HG03159 (cell line): ENCODE results near the gene GNL2.
"Not testable (repeated sequence)": the region's sequence is repeated elsewhere in the genome, so short reads cannot be mapped to it uniquely, and the experiment has no call there.

Source experiments
- ATAC-seq: cut with Tn5 transposase; IDR thresholded peaks from one replicate; pipeline ENCODE4 v1.9.1; 2021; ENCODE audit warnings: mild to moderate bottlenecking, moderate library complexity; ENCODE audit not compliant: unreplicated experiment

Gene GNL2

DNA sequence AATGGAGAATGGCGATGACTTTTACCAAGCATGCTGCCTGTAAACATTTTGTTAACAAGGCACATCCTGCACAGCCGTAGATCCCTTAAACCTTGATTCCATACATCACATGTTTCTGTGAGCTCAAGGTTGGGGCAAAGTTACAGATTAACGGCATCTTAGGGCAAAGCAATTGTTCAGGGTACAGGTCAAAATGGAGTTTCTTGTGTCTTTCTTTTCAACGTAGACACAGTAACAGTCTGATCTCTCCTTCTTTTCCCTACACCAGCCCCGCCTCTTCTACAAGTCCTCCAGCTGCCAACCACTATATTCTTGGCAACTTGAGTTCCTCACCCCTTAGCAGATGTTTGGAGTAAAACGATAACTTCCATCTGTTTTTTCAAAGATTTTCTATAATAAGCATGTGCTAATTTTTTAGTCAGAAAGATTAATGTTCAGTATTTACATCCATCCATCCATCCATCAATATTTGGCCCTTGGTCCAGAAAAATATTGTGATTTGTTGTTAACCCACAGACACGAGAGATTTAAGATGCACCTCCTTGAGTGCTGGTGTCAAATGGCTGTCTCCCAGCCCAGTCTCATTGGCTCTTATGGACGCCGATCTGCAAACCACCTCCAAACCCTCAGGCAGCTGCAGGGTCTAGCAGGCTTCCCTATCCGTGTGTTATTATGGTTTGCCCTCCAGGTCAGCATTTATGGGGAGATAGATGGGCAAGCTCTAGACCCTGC lies 35.2 kb downstream of the GNL2 start:
- ATAC-seq: no peak

GRCh38 chr1:37559957-37560379 lies 35.8 kb downstream of the GNL2 start:
- ATAC-seq: not testable (repeated sequence)

- ATAC-seq: no peak
Observed at GRCh38 chr1:37559080-37559479, 36.7 kb downstream of the GNL2 start.

GRCh38 chr1:37558411-37558810 lies 37.3 kb downstream of the GNL2 start:
- ATAC-seq: no peak

DNA sequence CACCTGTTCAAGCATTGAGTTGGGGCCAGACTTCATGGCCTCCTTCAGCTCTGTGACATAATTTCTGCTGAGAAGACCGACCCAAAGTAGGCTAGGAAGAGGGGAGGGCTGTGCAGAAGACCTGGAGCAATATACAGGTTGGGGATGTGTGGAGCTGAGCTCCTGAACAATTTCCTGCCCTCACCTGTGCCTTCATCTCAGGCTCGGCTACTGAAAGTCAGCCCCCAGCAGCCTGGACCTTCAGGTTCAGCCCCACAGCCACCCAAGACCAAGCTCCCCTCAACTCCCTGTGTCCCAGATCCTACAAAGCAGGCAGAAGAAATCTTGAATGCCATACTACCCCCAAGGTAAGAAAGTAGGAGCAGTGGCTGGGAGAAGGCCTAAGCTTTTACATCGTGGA lies 38.3 kb downstream of the GNL2 start:
- ATAC-seq: no peak

GRCh38 chr1:37556712-37557196 lies 39.0 kb downstream of the GNL2 start, which contains the start of gene DNALI1:
DNALI1 (plus strand) TSS chr1:37556940; CDS start chr1:37556995, 55 bp downstream.
- no peak for ATAC-seq

DNA sequence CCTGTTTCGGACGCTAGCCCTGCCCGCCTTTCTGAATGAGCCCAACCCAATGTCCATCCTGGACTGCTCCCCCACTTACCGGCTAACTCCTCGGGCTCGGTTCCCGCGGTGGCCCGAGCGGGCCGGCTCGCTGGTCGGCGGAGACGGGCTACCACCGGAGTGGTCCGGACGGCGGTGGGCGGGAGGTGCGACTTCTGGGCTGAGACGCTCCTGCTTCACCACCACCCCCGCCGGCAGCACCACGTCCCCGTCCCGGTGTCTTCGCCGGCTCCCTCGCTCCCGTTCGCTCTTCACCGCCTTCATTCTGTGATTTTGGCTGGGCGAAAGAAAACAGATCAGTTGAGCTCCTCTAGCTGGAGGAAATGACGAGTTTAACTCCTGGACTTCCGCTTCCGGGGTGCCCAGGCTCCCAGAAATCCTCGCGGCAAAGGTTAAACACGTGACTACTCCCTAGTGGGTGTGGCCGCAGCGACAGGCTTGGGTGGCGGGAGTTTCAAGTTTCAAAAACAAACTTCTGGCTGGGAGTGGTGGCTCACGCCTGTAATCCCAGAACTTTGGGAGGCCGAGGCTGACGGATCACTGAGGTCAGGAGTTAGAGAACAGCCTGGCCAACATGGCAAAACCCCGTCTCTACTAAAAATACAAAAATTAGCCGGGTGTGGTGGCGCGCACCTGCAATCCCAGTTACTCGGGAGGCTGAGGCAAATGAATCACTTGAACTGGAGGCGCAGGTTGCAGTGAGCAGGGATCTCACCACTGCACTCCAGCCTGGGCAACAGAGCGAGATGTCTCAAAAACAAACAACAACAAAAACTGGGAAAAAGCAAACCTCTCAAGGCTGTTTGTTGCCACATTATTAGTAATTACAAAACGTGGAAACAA lies 41.6 kb downstream of the GNL2 start, which contains the start of gene SNIP1:
SNIP1 (minus strand) TSS at position 367 of the 882 bp plus-strand sequence; CDS start at position 303, 64 bp downstream.
- ATAC-seq: peak; percentile 88

- no peak for ATAC-seq
Observed at GRCh38 chr1:37553598-37553926, 42.2 kb downstream of the GNL2 start.

DNA sequence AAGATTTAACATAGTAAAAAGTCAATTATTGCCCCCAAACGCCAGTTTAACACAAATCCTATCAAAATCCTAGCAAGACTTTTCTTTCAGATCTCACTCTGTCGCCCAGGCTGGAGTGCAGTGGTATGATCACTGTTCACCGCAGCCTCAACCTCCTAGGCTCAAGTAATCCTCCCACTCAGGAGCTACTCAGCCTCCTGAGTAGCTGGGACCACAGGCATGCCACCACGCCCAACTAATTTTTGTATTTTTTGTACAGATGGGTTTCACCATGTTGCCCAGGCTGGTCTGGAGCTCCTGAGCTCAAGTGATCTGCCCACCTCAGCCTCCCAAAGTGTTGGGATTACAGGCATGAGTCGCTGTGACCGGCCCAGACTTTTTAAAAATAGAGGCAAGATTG lies 46.4 kb downstream of the GNL2 start:
- no peak for ATAC-seq

DNA sequence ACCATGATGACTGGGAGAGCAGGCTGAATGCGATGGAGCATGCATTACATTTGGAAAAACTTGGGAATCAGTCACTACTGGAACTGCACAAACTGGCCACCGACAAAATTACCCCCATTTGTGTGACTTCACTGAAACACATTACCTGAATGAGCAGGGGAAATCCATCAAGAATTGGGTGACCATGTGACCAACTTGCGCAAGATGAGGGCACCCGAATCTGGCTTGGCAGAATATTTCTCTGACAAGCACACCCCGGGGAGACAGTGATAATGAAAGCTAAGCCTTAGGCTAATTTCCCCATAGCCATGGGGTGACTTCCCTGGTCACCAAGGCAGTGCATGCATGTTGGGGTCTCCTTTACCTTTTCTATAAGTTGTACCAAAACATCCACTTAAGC lies 50.7 kb downstream of the GNL2 start:
- ATAC-seq: no peak

DNA sequence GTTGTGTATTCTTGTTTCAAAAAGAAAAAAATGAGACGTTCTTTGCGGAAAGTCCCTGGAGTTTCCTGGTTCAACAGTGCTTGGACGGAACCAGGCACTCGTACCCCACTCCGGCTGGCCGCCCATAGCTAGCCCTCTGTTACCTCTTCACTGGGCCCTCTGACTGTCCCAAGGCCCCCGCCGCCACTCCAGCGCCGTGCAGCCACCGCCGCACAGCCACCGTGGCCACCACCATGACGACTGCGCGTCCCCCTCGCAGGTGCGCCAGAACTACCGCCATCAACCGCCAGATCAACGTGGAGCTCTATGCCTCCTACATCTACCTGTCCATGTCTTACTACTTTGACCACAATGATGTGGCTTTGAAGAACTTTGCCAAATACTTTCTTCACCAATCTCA lies 51.2 kb downstream of the GNL2 start:
- no peak for ATAC-seq

GRCh38 chr1:37540036-37540785 lies 55.5 kb downstream of the GNL2 start:
- no peak for ATAC-seq

- not testable (repeated sequence) for ATAC-seq
Observed at GRCh38 chr1:37539154-37539553, 56.6 kb downstream of the GNL2 start.

GRCh38 chr1:37537378-37537777 lies 58.4 kb downstream of the GNL2 start:
- ATAC-seq: no peak

DNA sequence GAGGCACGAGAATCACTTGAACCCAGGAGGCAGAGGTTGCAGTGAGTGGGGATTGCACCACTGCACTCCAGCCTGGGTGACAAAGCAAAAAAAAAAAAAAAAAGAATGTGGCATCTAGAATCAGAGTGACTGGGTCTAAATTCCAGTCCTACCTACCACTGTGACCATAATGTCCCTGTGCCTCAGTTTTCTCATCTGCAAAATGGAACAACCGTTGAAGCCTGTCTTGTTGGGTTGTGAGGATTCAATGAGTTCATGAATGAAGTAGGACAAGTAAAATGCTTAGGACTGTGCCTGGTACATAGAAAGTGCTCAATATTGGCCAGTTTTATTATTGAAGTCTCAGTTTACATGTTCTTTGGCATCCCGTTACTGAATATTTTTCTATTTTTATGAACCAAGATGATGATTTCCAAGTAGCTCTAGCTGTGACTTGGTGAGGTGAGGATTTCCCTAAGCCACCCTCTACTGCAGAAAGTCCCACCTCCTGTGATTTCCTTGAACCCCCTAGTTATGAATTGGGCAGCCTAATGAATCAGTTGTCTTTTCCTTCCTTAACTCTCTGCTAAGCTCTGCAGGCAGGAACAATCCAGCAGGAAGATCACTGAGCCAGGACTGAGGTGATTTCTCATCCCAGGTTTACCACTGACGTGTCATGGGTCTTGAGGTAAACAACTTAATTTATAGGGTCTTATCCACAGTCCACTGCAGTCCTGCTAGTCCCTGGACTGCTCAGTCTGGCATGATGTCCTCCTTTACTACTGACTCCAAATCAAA lies 62.2 kb downstream of the GNL2 start:
- ATAC-seq: no peak

DNA sequence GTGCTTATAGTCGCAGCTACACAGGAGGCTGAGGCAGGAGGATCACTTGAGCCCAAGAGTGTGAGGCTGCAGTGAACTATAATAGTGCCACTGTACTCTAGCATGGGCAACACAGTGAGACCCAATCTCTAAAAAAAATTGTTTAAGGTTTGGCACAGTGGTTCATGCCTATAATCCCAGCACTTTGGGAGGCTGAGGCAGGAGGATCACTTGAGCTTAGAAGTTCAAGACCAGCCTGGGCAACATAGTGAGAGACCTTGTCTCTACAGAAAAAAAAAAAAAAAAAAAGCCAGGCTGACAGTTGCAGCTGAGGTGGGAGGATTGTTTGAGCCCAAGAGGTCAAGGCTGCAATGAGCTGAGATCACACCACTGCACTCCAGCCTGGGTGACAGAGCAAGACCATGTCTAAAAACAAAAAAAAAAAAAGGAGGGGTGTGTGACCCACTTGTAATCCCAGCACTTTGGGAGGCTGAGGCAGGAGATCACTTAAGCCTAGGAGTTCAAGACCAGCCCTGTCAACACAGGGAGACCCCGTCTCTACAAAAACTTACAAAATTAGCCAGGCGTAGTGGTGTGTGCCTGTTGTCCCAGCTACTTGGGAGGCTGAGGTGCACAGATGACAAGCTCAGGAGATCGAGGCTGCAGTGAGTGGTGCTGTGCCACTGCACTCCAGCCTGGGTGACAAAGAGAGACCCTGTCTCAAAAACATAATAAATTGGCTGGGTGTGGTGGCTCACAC lies 63.1 kb downstream of the GNL2 start:
- not testable (repeated sequence) for ATAC-seq

GRCh38 chr1:37529888-37530287 lies 65.8 kb downstream of the GNL2 start:
- ATAC-seq: not testable (repeated sequence)

DNA sequence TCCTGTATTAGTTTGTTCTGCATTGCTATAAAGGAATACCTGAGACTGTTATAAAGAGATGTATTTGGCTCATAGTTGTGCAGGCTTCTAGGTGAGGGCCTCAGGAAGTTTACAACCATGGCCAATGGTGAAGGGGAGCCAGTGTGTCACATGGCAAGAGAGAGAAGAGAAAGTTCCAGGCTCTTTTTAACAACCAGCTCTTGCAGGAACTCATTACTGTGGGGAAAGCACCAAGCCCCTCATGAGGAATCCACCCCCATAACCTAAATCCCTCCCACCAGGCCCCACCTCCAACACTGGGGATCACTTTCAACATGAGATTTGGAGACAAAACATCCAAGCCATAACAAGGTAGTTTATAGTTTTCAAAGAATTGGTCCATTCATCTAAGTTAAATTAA lies 76.1 kb downstream of the GNL2 start:
- no peak for ATAC-seq

GRCh38 chr1:37518929-37519328 lies 76.8 kb downstream of the GNL2 start:
- ATAC-seq: not testable (repeated sequence)

GRCh38 chr1:37518241-37518640 lies 77.5 kb downstream of the GNL2 start:
- not testable (repeated sequence) for ATAC-seq
